Measurements from ENCODE around the gene NPFF. TPM values are rescaled to one million over a fixed set of nuclear protein-coding genes. Genes with fewer than 3 reads are reported as not detected.
A peak's percentile ranks its signal among the peaks of the same experiment; 100 is the strongest.

The NPFF gene
- polyA plus RNA-seq, 3 donors, result 0.29 TPM; not detected in 2

DNA sequence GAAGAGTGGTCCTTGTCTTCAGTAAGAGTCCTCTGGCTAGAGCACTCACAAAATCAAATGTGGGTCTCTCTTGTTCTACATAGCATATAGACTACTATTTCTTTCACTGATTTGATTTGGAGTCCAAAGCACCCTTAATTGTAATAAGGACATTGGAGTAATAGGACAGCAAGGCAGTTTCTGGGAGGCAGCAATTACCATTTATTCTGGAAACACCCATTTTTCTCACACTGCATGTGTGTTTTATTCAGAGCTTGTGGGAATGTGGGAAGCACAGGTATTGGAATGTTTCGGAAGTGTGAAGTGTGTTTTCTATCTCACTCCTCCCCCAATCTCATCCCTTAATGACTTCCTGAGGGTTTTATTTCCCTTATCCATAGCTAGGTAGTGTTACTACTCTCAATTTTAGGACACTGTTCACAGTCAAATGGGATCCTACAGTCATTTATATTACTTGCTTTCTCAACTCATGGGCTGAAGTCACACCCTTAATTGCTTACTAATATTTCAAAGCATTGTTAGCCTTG is 35.2 kb downstream of the NPFF start:
- H3K4me3 Mint-ChIP-seq, result no peak overlapping the region
- Histone ChIP-seq H3K9me3 (replicated peaks in 1 of 2; ENCODE audit: control insufficient read depth in 1 of 2, insufficient read depth in 1 of 2, low read length in 2 of 2) (no peaks in the 10 kb centered on the region), H3K9ac (ENCODE audit: insufficient read depth, low read length, poor library complexity, severe bottlenecking) (no peak overlapping the region), H3K79me2 (ENCODE audit: insufficient read depth, low read length) (peaks cover 93% of the 10 kb centered on the region), H3K4me3 (replicated peaks in 1 of 3; ENCODE audit: low read depth in 2 of 3, low read length in 3 of 3) (no peak overlapping the region), H4K20me1 (ENCODE audit: insufficient read depth, low read length) (peaks cover 95% of the 10 kb centered on the region), H2AFZ (ENCODE audit: insufficient read depth, low read depth, low read length, poor library complexity, severe bottlenecking) (no peak overlapping the region), H3K36me3 (replicated peaks in 1 of 2; ENCODE audit: control insufficient read depth in 1 of 2, insufficient read depth in 2 of 2, low read length in 2 of 2) (peaks cover 96 to 99% of the 10 kb centered on the region in 2 donors), H3K4me2 (replicated peaks; ENCODE audit: extremely low read depth, low read length, poor library complexity, severe bottlenecking) (no peak overlapping the region), H3K27ac (ENCODE audit: low read depth in 1 of 2, low read length in 2 of 2) (peak overlapping the region in 1 of 2 donors; percentile 26), H3K27me3 (ENCODE audit: control insufficient read depth in 2 of 2, insufficient read depth in 2 of 2, low read length in 2 of 2) (no peaks in the 10 kb centered on the region), H3K4me1 (ENCODE audit: control insufficient read depth in 1 of 2, insufficient read depth in 2 of 2, low read length in 2 of 2) (no peaks in the 10 kb centered on the region)
- H3K9me3 Mint-ChIP-seq, result no peaks in the 10 kb centered on the region
- DNase-seq, result no peak
- peaks cover 0 to 2% (median 0%) of the 10 kb centered on the region in 3 donors for H3K27me3 Mint-ChIP-seq (ENCODE audit: low read depth in 3 of 3)
- TF ChIP-seq, protein P1, sequence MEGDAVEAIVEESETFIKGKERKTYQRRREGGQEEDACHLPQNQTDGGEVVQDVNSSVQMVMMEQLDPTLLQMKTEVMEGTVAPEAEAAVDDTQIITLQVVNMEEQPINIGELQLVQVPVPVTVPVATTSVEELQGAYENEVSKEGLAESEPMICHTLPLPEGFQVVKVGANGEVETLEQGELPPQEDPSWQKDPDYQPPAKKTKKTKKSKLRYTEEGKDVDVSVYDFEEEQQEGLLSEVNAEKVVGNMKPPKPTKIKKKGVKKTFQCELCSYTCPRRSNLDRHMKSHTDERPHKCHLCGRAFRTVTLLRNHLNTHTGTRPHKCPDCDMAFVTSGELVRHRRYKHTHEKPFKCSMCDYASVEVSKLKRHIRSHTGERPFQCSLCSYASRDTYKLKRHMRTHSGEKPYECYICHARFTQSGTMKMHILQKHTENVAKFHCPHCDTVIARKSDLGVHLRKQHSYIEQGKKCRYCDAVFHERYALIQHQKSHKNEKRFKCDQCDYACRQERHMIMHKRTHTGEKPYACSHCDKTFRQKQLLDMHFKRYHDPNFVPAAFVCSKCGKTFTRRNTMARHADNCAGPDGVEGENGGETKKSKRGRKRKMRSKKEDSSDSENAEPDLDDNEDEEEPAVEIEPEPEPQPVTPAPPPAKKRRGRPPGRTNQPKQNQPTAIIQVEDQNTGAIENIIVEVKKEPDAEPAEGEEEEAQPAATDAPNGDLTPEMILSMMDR (IDR thresholded peaks at IDR 0.05), result no peak
- peaks cover 88 to 99% of the 10 kb centered on the region in 2 donors for H3K36me3 Mint-ChIP-seq
- no CpG with 5 or more reads among the region's 1 CpG for WGBS (ENCODE audit: insufficient coverage)
- intact Hi-C loops (cut with micrococcal nuclease), result no loop called here
- peak overlapping the region in 1 of 7 donors; percentile 3 for H3K27ac Mint-ChIP-seq
- no peaks in the 10 kb centered on the region for H3K4me1 Mint-ChIP-seq

DNA sequence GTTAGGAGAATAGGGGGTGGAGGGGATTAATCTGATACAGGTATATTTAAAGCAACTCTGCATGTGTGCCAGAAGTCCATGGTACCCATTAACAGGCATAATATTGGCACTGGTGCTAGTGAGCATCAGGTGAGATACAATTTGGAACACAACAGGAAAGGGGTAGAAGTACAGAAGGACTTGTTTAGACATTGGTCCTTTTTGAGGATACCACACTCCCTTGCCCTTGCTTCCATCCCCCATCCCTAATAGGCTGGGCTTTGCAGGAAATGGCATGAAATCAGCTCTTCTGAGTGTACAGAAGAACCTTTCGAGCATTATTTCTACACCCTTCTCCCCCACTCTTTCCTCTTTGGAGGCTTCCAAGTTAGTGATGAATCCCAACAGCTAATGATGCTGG is 39.0 kb downstream of the NPFF start:
- TF ChIP-seq, protein P1 (IDR thresholded peaks at IDR 0.05), result no peak
- no peaks in the 10 kb centered on the region for H3K4me1 ChIP-seq (ENCODE audit: control insufficient read depth in 1 of 2, insufficient read depth in 2 of 2, low read length in 2 of 2)
- H3K9me3 Mint-ChIP-seq, result no peaks in the 10 kb centered on the region
- H3K9me3 ChIP-seq (replicated peaks in 1 of 2; ENCODE audit: control insufficient read depth in 1 of 2, insufficient read depth in 1 of 2, low read length in 2 of 2), result no peaks in the 10 kb centered on the region
- peaks cover 86 to 98% of the 10 kb centered on the region in 2 donors for H3K36me3 Mint-ChIP-seq
- H3K36me3 ChIP-seq (replicated peaks in 1 of 2; ENCODE audit: control insufficient read depth in 1 of 2, insufficient read depth in 2 of 2, low read length in 2 of 2), result peaks cover 96 to 99% of the 10 kb centered on the region in 2 donors
- H2AFZ ChIP-seq (ENCODE audit: insufficient read depth, low read depth, low read length, poor library complexity, severe bottlenecking), result no peak overlapping the region
- H3K27ac ChIP-seq (ENCODE audit: low read depth in 1 of 2, low read length in 2 of 2), result no peak overlapping the region
- H3K4me2 ChIP-seq (replicated peaks; ENCODE audit: extremely low read depth, low read length, poor library complexity, severe bottlenecking), result no peak overlapping the region
- H3K9ac ChIP-seq (ENCODE audit: insufficient read depth, low read length, poor library complexity, severe bottlenecking), result no peak overlapping the region
- no peak for DNase-seq
- H3K27me3 Mint-ChIP-seq (ENCODE audit: low read depth in 3 of 3), result peaks cover 0 to 2% (median 0%) of the 10 kb centered on the region in 3 donors
- H3K4me1 Mint-ChIP-seq, result no peaks in the 10 kb centered on the region
- intact Hi-C loops (cut with micrococcal nuclease), result no loop called here
- H3K27ac Mint-ChIP-seq, result no peak overlapping the region
- H3K4me3 ChIP-seq (replicated peaks in 1 of 3; ENCODE audit: low read depth in 2 of 3, low read length in 3 of 3), result no peak overlapping the region
- H4K20me1 ChIP-seq (ENCODE audit: insufficient read depth, low read length), result peaks cover 95% of the 10 kb centered on the region
- peaks cover 90% of the 10 kb centered on the region for H3K79me2 ChIP-seq (ENCODE audit: insufficient read depth, low read length)
- WGBS (ENCODE audit: insufficient coverage), result no CpG with 5 or more reads among the region's 1 CpG
- no peaks in the 10 kb centered on the region for H3K27me3 ChIP-seq (ENCODE audit: control insufficient read depth in 2 of 2, insufficient read depth in 2 of 2, low read length in 2 of 2)
- no peak overlapping the region for H3K4me3 Mint-ChIP-seq

Measured in CD14-positive monocyte (primary cell).